ENCODE data around the gene NEU1. TPM values are rescaled to one million over a fixed set of nuclear protein-coding genes. Genes with fewer than 3 reads are reported as not detected.

NEU1 gene
- total RNA-seq, 1 experiment from 2014 or later = 44.8 TPM

DNA sequence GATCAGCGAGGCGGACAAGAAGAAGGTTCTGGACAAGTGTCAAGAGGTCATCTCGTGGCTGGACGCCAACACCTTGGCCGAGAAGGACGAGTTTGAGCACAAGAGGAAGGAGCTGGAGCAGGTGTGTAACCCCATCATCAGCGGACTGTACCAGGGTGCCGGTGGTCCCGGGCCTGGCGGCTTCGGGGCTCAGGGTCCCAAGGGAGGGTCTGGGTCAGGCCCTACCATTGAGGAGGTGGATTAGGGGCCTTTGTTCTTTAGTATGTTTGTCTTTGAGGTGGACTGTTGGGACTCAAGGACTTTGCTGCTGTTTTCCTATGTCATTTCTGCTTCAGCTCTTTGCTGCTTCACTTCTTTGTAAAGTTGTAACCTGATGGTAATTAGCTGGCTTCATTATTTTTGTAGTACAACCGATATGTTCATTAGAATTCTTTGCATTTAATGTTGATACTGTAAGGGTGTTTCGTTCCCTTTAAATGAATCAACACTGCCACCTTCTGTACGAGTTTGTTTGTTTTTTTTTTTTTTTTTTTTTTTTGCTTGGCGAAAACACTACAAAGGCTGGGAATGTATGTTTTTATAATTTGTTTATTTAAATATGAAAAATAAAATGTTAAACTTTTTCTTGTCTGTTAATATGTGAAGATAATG lies 32.9 kb downstream of the NEU1 start (continued):
- TF ChIP-seq HMGXB4 (CRISPR knock-in tag; IDR thresholded peaks at IDR 0.05) (no peak), CREB1 (CRISPR knock-in tag; IDR thresholded peaks at IDR 0.05) (no peak), ZBTB43 (CRISPR knock-in tag; IDR thresholded peaks at IDR 0.05) (no peak), CBFB (CRISPR knock-in tag; IDR thresholded peaks at IDR 0.05; ENCODE audit: low read depth) (no peak), NFYB (CRISPR knock-in tag; conservative IDR thresholded peaks at IDR 0.05; ENCODE audit: low read depth) (no peak), ZNF396 (CRISPR knock-in tag; IDR thresholded peaks at IDR 0.05; ENCODE audit: borderline replicate concordance) (no peak), IRF2 (CRISPR knock-in tag; IDR thresholded peaks at IDR 0.05; ENCODE audit: borderline replicate concordance, low read depth) (no peak), ZSCAN18 (CRISPR knock-in tag; IDR thresholded peaks at IDR 0.05) (no peak), USF2 (CRISPR knock-in tag; IDR thresholded peaks at IDR 0.05) (no peak), SOX15 (CRISPR knock-in tag; IDR thresholded peaks at IDR 0.05) (no peak), ZNF423 (CRISPR knock-in tag; IDR thresholded peaks at IDR 0.05) (no peak)

GRCh38 chr6:31827286-31828079 lies 35.1 kb downstream of the NEU1 start, which contains the start of gene HSPA1B:
Gene HSPA1B (plus strand): TSS chr6:31827738. CDS start chr6:31827951, 213 bp downstream.
- Mint-ChIP-seq H3K27me3 (ENCODE audit: low read depth) (no peaks in the 10 kb centered on the region), H3K27ac (peak within 1 kb of the TSS; percentile 99), H3K4me1 (peaks cover 44% of the 10 kb centered on the region), H3K9me3 (no peaks in the 10 kb centered on the region), H3K4me3 (peak within 1 kb of the TSS; percentile 75), H3K36me3 (no peaks in the 10 kb centered on the region)
- POLR2A ChIA-PET = interaction anchor here (0.6 to 2.3 kb wide), 29 partner anchors 9 to 285 kb away, joined by 3 to 23 read pairs (median 6); partner anchors contain the start of genes ABHD16A, BAG6, C6orf47 and CLIC1
- CTCF ChIA-PET = interaction anchor here (0.7 to 2.3 kb wide), 13 partner anchors 12 to 167 kb away, joined by 3 to 16 read pairs (median 5); partner anchors contain the start of genes C6orf47, HSPA1A, HSPA1L and LSM2
- peak; percentile 98 for DNase-seq (ENCODE audit: low spot score)
- peak; percentile 93 for ATAC-seq
- TF ChIP-seq NR2C2 (CRISPR knock-in tag; IDR thresholded peaks at IDR 0.05) = no peak
- peak; percentile 78; the same call in 1 of the 2 replicates for TF ChIP-seq SP1 (CRISPR knock-in tag; conservative IDR thresholded peaks at IDR 0.05)
- TF ChIP-seq ATF6 (CRISPR knock-in tag; IDR thresholded peaks at IDR 0.05) = no peak
- no peak for TF ChIP-seq PRDM15 (CRISPR knock-in tag; IDR thresholded peaks at IDR 0.05)
- peak; percentile 74; the same call in 1 of the 2 replicates for TF ChIP-seq FOXP1 (CRISPR knock-in tag; IDR thresholded peaks at IDR 0.05; ENCODE audit: borderline replicate concordance)
- no peak for TF ChIP-seq ERG (CRISPR knock-in tag; IDR thresholded peaks at IDR 0.05)
- TF ChIP-seq ZNF425 (CRISPR knock-in tag; conservative IDR thresholded peaks at IDR 0.05) = no peak
- TF ChIP-seq GRHL2 (CRISPR knock-in tag; IDR thresholded peaks at IDR 0.05; ENCODE audit: insufficient replicate concordance, severe bottlenecking) = no peak
- no peak for TF ChIP-seq CREB1 (CRISPR knock-in tag; IDR thresholded peaks at IDR 0.05)
